ENCODE results near the gene POMT1. TPM values are rescaled to one million over a fixed set of nuclear protein-coding genes. Genes with fewer than 3 reads are reported as not detected.

Gene POMT1
- polyA plus RNA-seq, 1 of the 3 experiments (the other 2 are of a cell fraction), result 44.5 TPM

GRCh38 chr9:131528886-131529505, 26.3 kb downstream of the POMT1 start:
- no peak for DNase-seq
- Histone ChIP-seq H3K27me3 (ENCODE audit: insufficient read depth) (no peaks in the 10 kb centered on the region), H3K79me2 (ENCODE audit: insufficient read depth) (peaks cover 16% of the 10 kb centered on the region; the same call in 1 of the 2 replicates), H3K9me3 (no peaks in the 10 kb centered on the region), H3K4me1 (ENCODE audit: control insufficient read depth in 1 of 2, insufficient read depth in 2 of 2, low read depth in 1 of 2, low read length in 1 of 2) (peaks cover 0 to 12% of the 10 kb centered on the region in 2 experiments; a peak in 1 of 4 replicates), H3K4me3 (ENCODE audit: low read depth in 2 of 2, low read length in 1 of 2) (no peak overlapping the region), H4K20me1 (ENCODE audit: insufficient read depth) (no peaks in the 10 kb centered on the region), H3K4me2 (no peak overlapping the region), H3K36me3 (replicated peaks in 1 of 2; ENCODE audit: control insufficient read depth in 1 of 2, insufficient read depth in 2 of 2, low read length in 1 of 2) (peaks cover 5 to 37% of the 10 kb centered on the region in 2 experiments), H3F3A (replicated peaks; ENCODE audit: insufficient read depth) (no peaks in the 10 kb centered on the region), H3K27ac (ENCODE audit: low read depth in 2 of 2, low read length in 1 of 2) (no peak overlapping the region), H2AFZ (ENCODE audit: low read depth) (no peak overlapping the region), H3K9ac (no peak overlapping the region), H3K9me2 (no peaks in the 10 kb centered on the region)
- 98% methylated on average over 17 of the region's 35 CpGs for WGBS (ENCODE audit: low lambda C conversion rate)
- no peak for TF ChIP-seq YY1 (IDR thresholded peaks at IDR 0.05; ENCODE audit: low read depth)
- TF ChIP-seq NRF1 (IDR thresholded peaks at IDR 0.05; ENCODE audit: low read depth, low read length), result no peak
- no peak for TF ChIP-seq ELF1 (IDR thresholded peaks at IDR 0.05)
- TF ChIP-seq, protein P1, sequence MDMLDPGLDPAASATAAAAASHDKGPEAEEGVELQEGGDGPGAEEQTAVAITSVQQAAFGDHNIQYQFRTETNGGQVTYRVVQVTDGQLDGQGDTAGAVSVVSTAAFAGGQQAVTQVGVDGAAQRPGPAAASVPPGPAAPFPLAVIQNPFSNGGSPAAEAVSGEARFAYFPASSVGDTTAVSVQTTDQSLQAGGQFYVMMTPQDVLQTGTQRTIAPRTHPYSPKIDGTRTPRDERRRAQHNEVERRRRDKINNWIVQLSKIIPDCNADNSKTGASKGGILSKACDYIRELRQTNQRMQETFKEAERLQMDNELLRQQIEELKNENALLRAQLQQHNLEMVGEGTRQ (IDR thresholded peaks at IDR 0.05; ENCODE audit: borderline replicate concordance, low read depth, low read length), result no peak
- TF ChIP-seq POLR2AphosphoS5 (IDR thresholded peaks at IDR 0.05; ENCODE audit: low read depth, low read length), result no peak
- no peak for TF ChIP-seq GATA2 (CRISPR knock-in tag; IDR thresholded peaks at IDR 0.05)
- TF ChIP-seq REST (IDR thresholded peaks at IDR 0.05; ENCODE audit: low read depth, low read length), result no peak
- TF ChIP-seq, protein P2, sequence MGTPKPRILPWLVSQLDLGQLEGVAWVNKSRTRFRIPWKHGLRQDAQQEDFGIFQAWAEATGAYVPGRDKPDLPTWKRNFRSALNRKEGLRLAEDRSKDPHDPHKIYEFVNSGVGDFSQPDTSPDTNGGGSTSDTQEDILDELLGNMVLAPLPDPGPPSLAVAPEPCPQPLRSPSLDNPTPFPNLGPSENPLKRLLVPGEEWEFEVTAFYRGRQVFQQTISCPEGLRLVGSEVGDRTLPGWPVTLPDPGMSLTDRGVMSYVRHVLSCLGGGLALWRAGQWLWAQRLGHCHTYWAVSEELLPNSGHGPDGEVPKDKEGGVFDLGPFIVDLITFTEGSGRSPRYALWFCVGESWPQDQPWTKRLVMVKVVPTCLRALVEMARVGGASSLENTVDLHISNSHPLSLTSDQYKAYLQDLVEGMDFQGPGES (IDR thresholded peaks at IDR 0.05; ENCODE audit: low read depth, low read length), result no peak
- TF ChIP-seq, protein P3, sequence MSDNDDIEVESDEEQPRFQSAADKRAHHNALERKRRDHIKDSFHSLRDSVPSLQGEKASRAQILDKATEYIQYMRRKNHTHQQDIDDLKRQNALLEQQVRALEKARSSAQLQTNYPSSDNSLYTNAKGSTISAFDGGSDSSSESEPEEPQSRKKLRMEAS (IDR thresholded peaks at IDR 0.05; ENCODE audit: low read depth), result no peak
- no peak for TF ChIP-seq TEAD4 (IDR thresholded peaks at IDR 0.05; ENCODE audit: borderline replicate concordance, insufficient read depth)
- no peak for TF ChIP-seq RAD21 (IDR thresholded peaks at IDR 0.05; ENCODE audit: low read length)
- POLR2A ChIA-PET, result no interaction called here
- CTCF ChIA-PET, result interaction anchor here (1.9 kb wide), 1 partner anchor 179 kb away, joined by 8 read pairs; no protein-coding TSS in a partner anchor
